Stimulated activated CD4-positive, alpha-beta T cell treated with anti-CD3 and anti-CD28 coated beads, Interleukin-4, amount 100 ng/mL, for 24 hours (primary cell): Measurements from ENCODE around the gene BLID.

Source experiments
- DNase-seq: peaks from one replicate; pipeline ENCODE4 v3.0.0-alpha.2; 2020

The BLID gene

DNA sequence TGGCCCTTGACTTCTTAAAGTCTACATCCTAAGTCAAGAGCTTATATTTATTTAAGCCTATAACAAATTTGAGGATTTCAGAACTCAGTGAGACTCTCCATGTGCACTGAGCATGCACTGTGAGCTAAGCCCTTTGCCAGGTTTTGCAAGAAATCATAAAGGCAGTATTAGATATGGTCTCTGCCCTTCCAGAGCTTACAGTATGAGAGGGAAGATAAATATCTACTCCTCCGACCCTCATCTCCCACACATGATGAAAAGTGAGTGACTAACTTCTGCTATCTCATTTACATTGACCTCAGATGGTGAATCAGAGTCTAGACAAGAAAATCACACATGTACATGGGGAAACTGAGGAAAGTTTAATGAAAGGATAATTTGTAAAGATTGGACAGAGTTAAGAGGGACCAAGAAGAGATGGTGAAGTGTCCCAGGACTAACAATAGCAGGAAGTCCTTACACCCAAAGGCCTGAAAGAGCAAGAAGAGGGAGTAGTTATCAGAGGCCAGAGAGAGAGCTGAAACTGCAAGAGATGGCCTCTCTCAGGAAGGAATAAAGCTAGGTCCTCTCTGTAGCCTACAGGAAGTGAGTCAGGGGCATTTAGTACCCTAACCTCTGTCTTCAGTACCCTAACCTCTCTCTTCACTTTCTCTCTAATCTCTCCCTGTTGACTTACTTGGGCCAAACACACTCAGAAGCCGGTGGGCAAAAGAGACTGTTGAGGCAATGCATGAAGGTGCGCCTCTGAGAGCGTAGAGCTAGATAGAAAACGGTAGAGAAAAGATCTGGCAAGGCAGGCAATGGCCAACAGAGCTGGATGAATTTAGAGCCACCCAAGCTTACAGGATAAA, 23.0 kb upstream of the BLID start:
- DNase-seq, result no peak

DNA sequence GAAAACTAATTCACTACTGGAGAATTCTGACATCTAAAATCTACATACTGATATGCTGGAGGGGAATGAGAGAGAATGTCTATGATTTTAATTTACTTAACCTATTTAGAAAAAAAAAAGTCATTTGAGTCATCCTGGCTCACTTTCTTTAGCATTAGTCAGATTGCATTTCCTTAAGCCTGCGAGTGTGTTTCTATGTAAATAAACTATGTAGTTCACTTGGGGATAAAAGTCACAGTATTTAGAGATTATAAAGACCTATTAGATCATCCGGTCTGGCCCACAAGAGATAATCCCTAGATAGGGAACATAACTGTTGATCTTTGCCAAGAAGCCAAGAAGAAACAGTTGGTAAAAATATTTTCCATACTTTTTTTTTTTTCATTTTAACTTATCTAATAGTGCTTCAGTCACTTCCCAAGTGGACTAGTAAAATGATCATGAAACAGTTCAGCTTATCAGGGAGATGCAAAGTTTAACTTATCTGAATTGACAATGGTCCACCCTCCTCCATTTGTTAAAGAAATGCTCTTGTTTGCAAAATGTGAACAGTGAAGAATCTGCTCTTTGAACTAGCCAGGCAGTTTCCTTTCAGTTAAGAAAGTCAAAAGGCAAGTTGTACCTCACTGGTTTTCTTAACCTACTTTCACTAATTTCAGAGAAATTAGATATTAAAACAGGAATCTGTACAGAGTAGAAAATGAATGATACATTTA, 21.2 kb upstream of the BLID start:
- no peak for DNase-seq

DNA sequence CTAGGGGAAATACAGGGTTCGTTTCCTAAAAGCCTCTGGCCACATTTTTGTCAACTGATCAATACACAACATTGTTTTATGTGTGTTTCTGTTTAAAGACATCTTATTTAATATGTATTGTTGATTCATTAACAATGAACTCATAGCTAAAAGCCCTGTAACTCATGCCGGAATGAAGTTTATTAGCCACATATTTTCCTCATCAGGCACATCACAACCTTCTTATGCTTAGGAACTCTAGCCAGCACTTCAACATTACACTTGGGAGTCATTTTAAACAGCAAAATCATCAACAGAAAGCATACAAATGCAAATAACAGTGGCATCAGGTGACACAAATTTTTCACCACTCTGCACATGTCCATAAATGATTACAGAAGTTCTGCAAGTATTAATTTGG, 15.1 kb upstream of the BLID start:
- no peak for DNase-seq

DNA sequence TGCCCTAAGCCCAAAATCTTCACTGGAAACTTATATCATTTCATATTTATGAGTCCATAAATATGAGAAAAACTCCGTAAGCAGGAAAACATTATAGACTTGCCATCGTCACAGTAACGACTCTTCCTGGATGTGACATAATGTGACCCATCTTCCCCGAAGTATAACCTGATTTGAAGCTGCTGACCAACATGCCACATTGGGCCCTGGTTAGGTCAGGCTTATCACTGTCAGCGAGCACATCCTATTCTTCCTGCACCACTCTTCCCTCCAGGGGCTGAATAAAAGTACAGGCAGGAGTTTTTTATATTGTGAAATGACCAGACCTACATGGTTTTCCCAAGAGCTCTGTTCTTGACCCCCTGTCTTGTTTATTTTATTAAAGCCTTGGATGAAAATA, 12.1 kb upstream of the BLID start:
- DNase-seq, result no peak

DNA sequence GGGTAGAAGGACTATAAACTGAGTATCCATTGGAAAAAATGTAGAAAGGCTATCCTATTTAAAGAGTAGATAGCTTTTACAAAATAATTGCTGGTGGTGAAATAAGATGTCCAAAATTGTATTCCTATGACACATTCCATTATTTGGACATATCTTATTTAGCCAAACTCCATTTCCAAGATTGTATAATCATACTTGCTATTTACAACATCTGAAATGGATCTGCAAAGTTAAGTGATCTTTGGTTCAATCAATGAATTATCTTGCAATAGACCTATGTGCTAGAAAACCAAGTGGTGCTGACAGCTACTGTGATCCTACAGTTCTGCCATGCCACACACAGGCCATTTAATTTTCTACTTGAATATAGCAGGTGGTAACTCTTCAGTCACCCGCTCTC, 11.0 kb upstream of the BLID start:
- no peak for DNase-seq

DNA sequence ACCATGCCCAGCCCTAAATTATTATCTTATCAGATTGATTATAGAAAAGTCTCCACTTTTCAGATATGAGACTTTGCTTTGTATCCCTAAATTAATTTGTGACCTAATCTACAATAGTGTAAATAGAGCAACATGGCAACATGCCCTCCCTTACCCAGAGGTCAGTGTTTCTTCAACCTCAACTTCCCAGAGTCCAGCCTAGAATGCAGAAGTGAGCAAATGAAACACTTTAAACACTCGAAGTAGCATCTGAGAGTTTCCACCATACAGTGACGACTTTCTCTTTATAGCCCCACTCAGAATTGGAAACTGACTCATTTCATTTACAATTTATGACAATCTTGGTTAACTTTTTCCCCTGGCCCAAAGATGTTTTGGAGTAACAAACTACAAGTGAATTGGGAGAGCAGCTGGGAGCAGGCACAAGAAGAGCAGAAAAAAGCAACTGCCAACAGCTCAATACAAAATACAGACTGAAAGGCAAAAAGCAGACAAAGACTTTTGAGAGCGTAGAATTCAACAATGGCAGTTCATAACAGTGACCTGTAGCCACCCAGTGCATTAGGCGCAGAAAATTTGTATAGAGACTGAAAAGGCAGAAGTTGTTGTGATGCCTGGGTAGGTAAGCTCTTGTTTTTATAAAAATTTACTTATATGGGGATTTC, 10.1 kb upstream of the BLID start:
- no peak for DNase-seq

DNA sequence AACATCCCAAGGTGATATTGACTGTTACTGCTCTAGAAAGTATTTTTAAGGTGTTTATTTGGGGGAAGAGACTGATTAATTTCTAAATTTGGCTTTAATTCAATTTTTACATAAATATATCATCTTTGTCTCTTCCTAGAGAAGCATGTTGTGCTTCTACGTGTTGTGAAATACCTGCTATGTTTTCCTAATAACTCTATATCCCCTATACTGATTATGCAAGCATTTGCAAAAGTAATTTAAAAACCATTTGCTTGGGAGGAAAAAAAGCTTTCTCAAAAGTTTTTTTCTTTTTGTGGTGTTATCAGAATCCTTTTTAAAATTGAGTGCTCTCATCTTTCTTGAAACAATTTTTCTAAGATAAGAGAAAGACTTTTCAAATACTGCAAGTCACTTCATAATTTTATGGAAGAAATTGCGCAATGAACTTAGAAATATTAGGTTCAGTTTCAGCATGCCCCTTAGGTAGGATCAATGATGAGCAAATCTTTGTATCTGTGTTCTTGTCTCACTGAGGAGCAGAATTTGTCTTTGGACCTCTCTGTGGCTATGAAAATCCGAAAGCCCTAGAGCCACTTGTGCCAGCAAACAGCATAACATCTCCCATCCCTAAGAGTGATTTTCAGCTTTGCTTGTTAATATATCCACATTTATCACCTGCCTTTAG, 7.4 kb upstream of the BLID start:
- DNase-seq, result no peak

DNA sequence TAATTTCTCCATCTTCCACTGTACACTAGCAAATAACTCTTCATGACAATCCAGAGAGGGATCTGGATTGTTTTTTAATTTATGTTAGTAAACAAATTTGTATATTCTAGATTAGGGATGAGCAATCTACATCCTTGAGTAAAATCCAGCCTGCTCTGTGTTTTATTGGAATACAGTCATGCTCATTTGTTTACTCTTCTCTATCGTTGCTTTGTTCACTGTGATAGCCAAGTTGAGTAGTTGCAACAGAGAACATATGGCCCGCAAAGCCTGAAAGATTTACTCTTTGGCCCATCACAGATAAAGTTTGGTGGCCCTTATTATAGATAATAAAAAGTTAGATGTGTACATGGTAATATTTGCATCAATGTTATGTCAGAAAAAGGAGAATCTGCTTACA, 6.2 kb upstream of the BLID start:
- no peak for DNase-seq

DNA sequence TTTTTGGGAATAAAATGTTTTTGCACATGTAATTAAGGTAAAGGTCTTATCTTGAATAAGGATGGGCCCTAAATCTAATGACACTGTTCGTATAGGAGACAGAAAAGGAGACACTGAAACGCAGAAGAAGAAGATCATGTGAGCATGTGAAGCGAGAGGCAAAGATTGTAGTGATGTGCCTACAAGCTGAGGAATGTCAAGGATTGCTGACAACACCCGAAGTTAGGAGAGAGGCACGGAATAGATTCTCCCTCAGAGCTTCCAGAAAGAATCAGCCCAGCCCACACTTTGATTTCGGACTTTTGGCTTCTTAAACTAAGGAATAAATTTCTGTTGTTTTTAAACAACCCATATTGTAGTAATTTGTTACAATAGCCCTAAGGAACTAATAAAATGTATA, 4.1 kb upstream of the BLID start:
- no peak for DNase-seq

DNA sequence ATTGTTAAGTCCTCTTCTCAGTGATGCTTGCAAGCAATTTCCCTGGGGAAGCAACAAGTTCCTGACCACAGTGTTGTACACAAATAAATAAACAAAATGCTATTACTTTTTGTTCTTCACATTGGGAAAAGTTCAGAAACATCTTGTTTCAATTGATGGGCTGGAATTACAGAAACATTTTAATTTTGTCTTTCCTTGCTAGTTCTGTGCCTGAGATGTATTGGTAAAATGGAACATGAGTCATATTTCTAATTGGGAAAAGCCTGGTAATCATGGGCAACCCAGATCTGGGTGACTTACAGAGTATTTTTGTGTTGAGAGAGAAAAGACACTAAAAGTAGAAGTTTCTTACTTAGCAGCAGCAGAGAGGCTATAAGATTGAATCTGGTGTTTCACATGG, 576 bp upstream of the BLID start:
- no peak for DNase-seq

DNA sequence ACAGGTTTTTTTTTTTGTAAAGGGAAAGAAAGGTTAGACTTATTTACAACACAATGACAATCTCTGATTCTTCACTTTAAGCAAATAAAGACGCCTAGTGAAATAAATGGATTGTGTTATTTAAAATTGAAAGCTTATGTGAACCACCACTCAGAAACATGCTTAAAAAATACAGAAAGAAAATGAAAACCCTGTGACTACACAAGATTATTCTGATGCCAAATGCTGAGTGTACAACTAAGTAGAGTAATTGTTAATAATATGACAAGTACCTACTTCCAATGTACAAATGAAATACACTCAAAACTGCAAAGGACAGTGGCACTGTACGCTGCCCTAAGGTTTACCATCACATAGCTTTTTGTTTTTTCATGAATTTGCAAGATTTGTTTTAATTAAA, 1.0 kb downstream of the BLID start:
- DNase-seq, result no peak

DNA sequence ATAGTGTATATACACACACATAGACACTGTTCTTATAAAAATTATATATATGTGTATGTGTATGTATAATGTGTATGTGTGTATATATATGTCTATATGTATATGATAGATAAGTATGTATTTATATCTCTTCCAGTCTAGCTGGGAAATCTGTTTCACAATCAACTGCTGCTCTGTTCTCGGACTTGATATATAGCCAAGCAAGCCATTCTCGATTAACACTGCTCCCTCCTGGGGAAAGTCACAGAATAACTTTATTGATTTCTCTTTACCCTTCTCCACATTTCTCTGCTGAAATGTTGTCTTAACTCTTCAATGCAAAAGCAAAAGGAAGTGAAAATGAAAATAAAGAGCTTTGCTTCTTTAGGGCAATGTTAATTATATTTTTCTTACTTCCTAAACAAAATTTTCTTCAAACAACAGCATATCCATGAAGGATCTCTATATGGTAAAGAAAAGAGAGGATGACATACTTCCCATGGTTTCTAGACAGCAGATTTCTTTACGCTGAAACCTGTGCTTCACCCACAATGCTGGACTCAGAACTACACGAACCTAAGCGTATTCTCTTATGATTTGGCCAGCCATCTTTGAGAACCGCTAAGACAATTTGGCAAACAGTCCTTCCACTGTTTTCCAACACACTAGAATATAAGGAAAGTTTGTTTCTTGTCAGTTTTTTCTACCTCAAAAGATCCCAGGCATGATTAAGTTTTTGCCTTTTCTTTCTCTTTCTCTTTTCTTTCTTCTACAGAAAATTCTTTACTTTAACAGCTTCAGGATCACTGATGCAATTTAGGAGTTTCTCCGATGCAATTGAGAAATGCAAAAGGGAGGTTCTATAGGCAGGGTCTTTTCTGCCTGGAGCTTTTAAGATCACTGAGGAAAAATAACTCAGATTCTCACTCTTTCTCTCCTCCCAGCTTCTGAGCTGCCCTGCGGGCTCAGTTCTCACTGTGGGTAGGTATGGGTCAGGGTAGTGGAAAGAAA, 1.9 kb downstream of the BLID start:
- no peak for DNase-seq

DNA sequence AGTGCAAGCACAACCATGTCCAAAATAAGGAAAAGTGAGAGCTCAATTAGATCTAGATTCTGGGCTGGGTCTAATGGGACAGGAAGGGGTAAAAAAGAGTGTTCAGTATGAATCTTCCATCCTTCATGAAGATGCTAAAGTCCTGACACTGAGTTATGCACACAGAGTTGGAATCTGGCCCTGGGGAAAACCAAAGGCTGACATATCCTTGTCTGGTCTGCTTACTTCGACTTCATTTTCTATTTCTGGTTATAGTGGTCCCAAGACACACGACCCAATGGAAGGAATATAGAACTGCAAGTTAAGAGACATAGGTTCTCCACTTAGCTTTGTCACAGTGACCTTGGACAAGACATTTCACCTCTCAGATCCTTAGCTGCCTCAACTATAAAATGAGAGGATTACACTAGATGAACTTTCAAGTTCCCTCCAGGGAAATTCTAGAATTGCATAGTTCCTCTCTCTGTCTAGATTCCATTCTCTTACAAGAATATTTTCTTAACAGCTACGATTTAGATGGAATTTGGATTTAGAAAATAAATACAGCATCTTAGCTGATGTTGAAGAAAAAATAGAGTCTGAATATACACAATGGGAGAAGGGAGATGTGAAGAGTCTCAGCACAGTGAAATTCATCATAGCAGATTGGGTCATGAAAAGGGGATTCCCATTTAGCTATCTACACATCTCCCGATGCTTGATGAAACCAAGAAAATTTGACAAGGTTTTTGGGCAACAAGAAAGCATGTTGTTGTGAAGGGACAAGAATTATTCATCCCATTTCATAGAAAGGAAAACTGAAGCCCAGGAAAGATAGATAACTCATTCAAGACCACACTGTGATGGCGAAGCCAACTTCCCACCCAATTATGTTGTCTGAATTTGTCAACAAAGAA, 3.3 kb downstream of the BLID start:
- no peak for DNase-seq

DNA sequence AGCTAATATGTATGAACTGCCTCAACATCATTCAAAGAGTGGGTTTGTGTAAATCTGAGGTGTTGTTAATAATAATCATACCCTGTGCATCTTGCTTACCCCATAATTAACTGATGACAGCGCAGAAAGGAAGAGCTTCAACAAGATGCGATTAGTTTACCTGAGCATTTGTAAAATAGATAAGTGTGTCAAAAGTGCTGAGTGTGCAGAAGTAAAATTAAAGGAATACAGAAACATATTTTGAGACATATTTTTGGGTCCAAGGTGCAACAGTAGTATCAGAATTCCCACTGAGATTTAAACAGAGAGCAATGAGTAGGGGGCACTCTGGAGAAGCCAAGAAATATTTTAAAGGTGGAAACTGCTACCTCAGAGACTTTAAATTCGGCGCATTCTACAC, 6.1 kb downstream of the BLID start:
- DNase-seq, result no peak

DNA sequence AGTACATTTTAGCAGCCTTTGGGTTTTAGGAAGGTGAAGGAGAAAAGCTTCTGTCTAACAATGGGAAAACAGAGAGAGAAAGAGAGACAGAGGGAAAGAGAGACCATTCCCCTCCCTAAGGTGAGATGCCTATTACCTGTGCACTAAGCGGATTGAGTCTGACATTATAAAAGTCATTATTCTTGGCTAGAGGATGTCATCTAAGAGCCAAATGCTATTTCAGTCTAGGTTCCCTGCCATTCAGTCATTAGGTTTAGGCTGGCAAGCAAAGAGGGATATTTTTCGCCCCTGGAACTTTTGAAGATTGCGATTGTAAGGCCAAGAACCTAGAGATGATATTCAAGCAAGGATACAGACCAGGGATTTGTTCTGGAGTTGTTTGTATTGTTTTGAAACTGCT, 7.2 kb downstream of the BLID start:
- DNase-seq, result no peak

DNA sequence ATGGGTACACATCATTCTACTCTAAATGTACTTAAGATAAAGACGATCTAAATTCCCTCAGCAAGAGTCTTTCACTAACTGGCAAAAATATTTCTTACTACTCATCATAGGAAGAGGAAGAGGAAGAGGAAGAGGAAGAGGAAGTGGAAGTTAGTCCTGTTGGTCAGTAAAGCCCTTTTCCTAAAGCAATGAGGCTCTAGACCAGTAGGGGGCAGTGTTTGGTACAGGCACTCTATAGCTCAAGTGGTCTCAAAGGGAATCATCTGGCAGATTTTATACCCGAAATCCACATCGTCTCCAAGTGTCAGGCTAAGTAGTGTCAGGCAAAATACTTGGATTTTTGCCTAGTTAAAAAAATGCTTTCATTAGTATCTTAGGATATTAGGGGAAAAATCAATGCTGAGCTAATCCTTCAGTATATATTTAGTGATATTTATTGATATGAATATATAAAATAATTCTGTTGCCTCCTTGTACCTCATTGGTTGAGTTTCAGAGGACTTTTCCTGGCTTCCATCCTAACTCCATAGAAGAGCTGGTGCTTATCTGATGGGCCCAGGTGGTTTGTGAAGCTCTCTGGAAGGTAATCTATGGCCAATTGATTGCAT, 7.7 kb downstream of the BLID start:
- DNase-seq, result peak; percentile 4

DNA sequence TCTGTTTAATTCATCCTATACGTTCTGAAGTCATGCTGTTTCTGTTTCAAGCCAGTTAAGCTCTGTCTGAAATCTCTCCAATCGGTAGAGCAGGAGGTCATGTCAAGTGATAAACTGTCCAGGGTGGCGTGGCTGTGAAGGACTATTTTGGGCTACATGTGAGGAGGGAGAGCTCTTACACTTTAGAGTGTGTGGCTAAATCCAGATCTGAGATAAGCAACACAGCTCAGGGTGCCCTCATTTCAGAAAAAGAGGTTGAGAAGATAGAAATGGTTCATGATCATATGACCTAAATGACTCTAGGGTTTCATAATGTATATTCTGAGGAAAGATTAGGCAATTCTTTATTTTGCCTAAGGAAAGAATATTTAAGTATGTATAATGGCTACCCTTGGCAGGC, 8.4 kb downstream of the BLID start:
- no peak for DNase-seq

DNA sequence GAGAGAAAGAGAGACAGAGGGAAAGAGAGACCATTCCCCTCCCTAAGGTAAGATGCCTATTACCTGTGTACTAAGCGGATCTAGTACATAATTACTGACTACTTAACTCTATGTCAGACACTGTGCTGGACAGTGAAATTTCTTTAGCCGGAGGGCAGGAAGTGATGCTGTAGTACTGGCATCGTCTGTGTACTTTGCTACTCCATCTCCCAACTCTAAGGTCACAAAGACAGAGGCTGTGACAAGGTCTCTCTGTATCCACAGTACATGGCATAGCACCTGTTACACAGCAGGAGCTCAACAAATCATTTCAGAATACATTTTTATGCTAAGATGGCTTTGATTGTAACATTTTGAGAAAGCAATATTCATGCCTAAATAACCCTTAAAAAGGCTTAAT, 9.0 kb downstream of the BLID start:
- DNase-seq, result no peak

DNA sequence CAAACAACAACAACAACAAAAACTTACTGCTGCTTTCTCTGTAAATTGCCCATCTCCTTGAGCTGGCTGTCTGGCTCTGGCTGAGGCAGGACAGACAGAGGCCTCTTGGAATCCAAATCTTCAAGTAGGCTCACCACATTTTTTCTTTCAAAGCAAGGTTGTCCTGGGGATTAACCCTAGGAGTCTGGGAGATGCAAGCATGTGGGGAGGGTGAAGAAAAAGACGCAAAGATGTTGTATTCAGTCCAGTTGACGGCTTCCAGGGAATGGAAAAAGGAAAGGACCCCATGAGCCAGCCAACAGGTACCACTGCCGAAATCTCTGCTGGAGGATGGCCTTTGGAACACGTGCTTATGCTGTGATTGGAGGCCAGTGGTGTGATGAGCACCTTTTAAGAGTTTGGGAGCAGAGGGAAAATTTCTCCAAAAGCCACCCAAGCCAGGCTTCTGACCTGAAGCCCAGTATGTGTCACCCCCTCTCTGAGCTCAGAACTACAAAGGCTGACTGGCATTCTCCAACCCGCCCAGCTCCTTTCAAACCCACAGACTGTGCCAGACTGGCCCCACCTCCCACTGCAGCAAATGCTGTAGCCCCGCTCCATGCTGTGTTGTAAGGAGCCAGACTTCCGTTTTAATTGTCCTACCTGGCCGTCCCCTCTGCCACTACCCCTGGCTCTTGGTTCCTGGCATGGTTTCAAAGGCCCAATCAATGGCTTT, 10.8 kb downstream of the BLID start:
- no peak for DNase-seq

DNA sequence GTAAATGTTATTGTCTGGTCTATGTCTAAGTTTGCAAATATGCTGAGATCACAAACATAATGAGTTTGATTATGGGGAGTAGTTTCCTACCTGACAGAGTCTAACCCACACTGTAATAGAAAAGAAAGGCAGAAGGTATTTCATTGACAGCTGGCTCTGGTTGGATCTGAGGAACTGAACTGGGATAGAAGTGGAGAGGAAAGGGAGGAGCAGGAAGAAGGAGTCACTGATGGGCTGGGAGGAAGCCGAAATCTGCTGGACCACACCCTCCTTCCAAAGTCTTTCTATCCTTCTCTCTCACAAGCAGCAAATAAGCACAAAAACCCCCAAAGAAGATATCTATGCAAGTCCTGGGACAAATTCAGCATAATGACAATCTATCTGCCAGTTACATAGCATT, 11.7 kb downstream of the BLID start:
- DNase-seq, result no peak
